Epidermal melanocyte (primary cell): ENCODE data around the gene PYDC2.
"Not testable (repeated sequence)": the region's sequence is repeated elsewhere in the genome, so short reads cannot be mapped to it uniquely, and the experiment has no call there.

ENCODE experiments used
- DNase-seq: peaks from one replicate; pipeline ENCODE4 v3.0.0; 2011; ENCODE audit warnings: low spot score; ENCODE audit not compliant: insufficient read length

Gene PYDC2

DNA sequence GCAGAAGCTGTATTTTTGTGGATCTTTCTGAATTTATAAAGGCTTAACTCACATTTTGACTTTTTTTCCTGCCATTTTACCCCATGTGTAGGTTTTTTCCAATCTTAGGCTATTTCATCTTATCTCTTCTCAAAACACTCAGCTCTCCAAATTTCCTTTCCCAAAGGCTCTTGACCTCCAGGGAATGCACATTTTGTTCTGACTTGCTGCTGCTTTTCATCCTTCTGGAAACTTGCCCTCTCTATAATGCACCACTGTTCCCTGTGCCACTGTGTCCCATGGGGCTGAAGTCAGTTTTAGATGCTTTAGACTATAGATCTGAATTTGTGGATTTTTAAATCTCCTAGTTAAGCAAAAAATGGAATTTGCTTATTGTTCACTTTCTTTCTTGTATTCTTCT, 9.1 kb downstream of the PYDC2 start:
- no peak for DNase-seq

DNA sequence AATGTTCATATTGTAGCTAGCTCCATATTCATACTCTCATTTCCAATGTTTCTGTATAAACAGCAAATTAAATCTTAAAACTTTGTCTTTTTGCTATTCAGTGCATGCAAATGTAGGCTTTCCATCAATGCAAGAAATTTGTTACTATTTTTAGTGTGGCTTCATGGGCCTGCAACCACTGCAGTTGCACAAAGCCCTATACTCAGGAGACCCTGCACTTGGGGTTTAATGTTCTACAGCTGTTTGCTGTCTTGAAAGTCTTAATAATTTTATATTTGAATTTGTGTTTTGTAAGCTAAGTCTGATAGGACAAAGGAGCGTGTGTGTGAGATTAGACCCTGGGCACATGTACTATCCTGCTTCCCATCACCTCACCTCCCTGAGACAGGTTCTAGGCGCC, 9.6 kb downstream of the PYDC2 start:
- no peak for DNase-seq

DNA sequence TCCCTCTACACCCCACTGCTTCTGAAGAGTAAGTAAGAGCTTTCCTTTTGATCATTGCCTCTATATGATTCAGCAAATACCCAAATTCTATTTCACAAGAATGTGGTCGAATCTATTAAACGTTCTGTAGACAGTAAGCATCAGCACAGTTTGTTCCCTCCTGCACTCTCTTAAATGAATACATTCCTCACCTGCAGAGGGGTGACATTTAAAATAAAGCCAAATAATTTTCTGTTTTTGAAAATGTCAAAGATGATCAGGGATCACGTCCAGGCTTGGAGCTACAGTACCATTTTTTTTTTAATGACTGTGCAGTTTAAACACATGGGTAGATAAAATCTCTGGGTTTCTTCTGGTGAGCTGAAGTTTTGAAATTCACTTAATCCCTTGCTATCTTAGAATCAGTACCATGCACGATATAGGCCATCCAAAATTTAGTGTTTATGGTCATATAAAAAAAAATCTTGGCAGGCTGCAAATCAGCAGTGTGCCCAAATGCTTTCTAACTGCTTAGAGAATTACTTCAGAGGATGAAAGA, 12.8 kb downstream of the PYDC2 start:
- DNase-seq: no peak

DNA sequence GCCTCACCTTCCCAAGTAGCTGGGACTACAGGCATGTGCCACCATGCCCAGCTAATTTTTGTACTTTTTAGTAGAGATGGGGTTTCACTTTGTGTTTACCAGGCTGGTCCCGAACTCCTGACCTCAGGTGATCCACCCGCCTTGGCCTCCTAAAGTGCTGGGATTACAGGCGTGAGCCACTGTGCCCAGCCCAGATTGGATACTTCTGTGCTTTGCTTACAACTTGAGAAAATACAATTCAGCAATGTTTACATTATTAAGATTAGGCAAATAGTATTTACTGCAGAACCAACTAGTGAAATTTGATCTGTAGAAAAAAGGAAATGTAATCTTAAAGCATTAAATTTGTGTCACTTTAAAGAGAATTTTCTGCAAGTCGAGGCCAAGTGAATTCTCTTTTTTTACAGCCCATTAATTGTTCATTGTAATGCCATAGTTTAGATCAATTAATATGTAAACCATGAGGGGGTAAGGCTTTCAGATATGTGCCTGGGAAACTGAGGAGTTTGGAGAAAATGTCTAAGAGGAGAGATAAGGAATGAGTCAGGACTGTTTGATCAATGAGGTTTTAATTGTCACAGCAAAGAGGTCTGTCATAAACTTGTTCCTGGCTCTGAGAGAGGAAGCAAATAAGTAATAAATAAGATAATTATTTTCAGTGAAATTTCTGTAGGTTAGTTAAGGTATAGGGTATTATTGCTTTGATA, 15.3 kb downstream of the PYDC2 start:
- no peak for DNase-seq

DNA sequence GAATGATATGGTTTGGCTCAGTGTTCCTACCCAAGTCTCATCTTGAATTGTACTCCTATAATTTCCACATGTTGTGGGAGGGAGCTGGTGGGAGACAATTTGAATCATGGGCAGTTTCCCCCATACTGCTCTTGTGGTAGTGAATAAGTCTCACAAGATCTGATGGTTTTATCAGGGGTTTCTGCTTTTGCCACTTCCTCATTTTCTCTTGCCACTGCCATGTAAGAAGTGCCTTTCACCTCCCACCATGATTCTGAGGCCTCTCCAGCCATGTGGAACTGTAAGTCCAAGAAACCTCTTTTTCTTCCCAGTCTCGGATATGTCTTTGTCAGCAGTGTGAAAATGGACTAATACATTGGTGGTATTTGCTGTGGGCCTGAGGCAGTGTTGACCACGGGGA, 23.0 kb downstream of the PYDC2 start:
- DNase-seq: not testable (repeated sequence)

DNA sequence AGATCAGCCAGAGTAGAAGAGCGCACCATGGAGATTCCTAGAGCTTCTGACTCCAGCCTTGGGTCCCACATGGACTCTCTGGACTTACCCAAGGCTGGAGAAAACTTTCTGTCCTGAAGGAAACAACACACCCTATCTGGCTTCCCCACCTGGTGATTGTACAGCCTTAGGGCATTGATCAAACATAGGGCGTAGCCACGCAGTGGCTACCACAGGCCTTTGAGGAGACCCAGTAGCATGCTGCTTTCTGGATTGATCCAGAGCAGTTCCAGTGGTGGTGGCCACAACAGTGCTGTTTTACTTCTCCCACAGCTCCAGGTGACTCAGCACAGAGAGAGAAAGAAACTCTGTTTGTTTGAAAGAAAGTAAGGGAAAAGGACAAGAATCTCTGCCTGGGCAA, 23.5 kb downstream of the PYDC2 start:
- no peak for DNase-seq

DNA sequence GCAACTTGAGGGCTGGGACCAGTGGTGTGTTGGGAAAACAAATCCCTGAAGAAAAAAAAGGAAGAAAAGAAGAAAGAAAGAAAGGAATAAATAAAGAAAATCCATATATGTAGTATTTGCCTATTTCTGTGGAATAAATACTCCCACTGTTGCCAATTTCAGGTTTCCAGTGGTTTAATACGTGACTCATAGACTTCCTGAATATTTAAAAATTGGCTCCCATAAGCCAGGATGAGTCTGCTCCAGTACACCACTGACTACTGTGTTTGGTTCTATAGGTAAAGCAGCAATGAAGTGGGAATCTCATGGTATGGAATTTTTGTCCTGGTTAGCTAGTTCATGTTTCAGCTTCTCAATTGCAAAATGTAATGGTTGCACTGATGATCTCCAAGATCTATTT, 31.6 kb downstream of the PYDC2 start:
- no peak for DNase-seq

DNA sequence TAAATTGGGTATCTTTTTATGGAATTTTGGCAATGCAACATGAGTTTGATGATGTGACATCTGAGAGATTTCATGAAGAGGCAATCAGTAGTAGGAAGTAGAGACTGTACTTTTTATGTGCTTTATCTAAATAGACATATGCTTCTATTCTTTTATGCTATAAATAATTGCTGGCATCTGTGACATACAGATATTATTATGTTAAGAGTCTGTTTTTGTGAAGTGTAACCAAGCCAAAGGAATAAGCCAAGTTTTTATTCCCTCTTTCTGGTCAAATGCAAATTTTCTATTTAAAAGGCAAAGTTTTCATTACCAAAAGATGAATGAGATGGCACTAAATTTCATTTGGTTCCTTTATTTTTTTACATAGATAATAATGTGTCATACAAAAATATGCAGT, 32.4 kb downstream of the PYDC2 start:
- no peak for DNase-seq

DNA sequence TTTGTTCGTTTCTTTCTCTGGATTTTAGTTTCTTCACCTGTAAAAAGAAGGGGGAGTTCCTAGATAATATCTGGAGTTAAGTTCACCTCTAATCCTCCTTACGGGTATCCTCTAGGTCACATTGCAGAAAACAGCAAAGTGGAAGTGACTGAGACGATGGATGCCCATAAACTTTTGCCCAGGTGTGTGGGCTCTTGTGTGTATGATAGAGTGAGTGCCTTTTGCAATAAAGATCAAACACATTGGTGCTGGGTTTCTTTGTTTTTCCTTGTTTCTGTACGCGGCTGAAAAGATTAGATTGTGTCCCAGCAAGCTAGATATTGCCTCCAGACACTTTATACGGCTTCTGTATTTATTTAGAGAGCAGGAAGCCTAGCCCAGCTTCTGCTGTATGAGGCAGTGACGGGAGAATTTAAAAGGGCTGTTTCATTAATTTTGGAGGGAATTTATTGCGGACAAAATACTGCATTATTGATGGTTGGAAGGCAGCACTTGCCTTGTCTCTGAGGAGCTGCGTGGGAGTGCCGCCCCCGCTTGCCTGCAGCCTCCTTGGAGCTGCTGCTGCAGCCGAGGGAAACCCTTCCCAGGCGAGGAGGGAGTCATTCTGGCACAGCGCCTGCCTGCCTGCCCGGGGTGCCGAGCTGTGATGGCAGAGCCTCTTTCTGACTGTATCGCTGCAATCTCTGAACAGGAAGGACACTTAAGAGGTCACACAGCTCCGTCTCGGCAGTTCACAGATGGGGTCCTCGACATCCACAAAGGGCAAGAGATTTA, 38.5 kb downstream of the PYDC2 start:
- DNase-seq: peak; percentile 25

DNA sequence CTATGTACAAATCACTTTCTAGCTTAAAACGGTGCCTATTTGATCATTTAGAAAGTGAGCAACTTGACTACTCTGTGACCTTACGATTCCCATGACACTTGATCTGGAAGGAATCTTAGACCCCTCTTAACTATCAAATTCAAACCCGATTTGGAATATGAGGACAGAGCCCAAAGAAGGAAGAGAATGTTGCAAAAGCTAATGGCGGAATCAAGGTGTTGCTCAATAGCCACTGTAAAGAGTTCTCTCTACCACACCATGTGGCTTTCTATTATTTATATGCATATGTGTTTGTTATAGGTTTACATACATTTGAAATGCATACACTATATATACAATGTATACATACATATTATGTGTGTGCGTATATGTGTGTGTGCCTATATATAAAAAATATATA, 39.9 kb downstream of the PYDC2 start:
- DNase-seq: no peak

DNA sequence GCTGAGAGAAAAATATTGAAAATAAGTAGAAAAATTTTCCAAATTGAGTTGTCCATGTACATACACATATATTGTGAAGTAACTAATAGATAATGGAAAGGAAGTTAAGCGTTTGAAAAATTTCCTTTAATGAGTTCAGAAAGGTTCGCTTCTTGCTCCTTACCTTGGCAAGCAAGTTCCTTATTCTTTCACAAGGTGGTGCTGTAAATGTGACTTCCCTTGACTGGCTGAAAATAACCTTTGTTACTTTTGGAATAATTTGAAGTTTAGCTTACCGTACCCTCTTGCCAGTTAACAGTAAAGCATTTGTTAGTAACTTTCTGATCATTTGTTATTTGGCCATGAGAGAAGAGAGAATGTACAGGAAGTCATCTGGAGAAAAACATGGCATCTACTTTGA, 41.6 kb downstream of the PYDC2 start:
- no peak for DNase-seq

DNA sequence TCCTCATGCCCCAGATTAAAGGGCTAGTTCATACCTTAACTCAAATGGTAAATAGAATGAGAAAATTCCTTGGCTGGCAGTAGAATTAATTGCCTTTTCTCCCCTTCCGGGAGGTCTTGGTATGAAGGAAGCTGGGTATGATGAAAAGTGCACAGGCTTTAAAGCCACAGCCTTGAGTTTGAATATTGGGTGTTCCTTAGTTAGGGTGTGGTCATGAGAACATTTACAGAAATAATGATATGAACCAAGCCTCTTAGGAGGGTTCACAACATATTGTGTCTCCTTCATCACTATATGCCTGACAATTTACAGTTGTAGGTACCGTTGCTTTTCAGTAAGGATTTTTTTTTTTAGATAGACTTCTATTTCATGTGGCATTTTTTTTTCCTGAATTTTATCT, 48.1 kb downstream of the PYDC2 start:
- no peak for DNase-seq
